Measurements from ENCODE around the gene IFITM1.
"Not testable (repeated sequence)": the region's sequence is repeated elsewhere in the genome, so short reads cannot be mapped to it uniquely, and the experiment has no call there.

IFITM1 gene

DNA sequence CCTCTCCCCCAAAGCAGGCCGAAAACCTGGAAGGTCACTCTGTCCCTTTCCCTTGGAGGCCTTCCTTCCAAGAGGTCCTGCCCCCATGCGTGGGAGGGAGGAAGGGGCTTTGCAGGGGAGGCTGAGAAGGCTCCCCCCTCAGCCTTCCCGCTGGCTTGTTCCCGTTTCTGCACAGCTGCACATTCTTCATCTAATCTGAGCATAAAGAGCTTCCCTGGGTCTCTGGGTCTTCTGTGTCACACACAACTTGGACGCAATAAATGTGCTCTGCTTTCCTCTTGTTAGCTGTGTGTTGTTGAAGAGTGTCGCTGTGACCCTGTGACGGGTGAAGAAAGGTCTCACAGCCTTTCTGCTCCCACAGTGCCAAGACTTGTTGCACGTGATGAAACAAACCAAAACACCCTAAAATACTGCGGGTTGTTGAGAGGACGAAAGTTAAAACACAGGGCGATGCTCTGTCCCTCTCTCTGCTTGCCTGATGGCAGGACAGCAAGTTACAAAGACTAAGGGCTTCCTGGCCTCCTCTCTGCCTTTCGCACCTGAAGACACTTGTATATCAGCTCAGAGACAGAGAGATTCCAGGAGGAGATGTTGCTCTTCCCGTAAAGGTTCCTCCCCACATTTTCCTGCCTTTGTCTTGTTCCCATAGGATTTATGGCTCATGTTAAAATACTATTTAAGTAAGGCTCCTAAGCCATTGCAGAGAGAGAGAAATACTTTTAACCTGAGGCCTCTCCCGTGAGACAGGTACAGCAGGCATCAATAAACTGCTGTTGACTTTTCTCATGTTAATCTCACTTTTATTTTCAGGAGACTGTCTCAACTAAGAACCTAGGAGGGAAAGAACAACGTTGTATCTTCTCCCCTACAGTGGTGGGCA, 22.2 kb downstream of the IFITM1 start:
- H3K9me3 ChIP-seq (ENCODE audit: low read length) = peaks cover 9% of the 10 kb centered on the region
- no peaks in the 10 kb centered on the region for H3K27me3 ChIP-seq (ENCODE audit: insufficient read depth, low read length)
- no peak overlapping the region for H2AFZ ChIP-seq (ENCODE audit: low read depth, low read length)
- H3K4me3 ChIP-seq (ENCODE audit: low read length) = peak overlapping the region; percentile 3
- peaks cover 37% of the 10 kb centered on the region for H3K4me1 ChIP-seq (ENCODE audit: insufficient read depth, low read length)
- H3K36me3 ChIP-seq (ENCODE audit: insufficient read depth, low read length) = no peaks in the 10 kb centered on the region

DNA sequence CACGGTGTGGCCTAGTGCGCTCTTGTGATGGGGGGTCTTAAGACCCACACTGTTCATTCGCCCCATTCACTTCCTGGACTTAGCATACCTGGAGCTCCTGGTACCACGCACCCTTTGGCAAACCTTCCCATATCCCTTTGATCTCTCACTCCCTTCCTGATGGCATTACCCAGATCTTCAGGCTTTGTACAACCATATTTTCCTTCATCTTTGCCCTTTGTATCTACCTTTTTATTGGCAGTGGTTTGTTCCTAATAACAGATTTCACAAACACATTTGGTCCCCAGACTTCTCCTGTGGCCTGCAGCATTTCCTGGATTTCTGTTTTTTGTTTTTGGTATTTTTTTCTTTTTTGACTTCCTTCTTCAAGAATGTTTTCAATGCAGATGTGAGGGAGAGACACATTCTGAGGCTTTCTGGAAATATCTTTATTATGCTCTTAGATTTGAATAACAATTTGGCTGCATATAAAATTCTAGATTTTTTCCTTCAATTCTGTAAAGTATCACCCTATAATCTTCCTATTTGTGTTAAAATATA, 22.9 kb downstream of the IFITM1 start:
- H3K4me3 ChIP-seq (ENCODE audit: low read length) = no peak overlapping the region
- no peak overlapping the region for H2AFZ ChIP-seq (ENCODE audit: low read depth, low read length)
- H3K27me3 ChIP-seq (ENCODE audit: insufficient read depth, low read length) = no peaks in the 10 kb centered on the region
- H3K4me1 ChIP-seq (ENCODE audit: insufficient read depth, low read length) = peaks cover 43% of the 10 kb centered on the region
- H3K36me3 ChIP-seq (ENCODE audit: insufficient read depth, low read length) = no peaks in the 10 kb centered on the region
- peaks cover 5% of the 10 kb centered on the region for H3K9me3 ChIP-seq (ENCODE audit: low read length)

DNA sequence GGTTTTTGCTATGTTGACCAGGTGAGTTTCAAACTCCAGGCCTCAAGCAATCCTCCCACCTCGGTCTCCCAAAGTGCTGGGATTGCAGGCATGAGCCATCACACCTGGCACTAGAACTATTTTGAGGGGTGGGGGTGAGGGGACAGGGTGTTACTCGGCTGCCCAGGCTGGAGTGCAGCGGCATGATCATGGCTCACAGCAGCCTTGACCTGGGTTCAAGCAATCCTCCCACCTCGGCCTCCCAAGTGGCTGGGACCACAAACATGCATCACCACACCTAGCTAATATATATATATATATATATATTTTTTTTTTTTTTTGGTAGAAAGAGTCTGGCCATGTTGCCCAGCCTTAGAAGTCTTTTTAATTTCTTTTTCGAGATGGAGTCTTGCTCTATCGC, 23.9 kb downstream of the IFITM1 start:
- Histone ChIP-seq H3K4me3 (ENCODE audit: low read length) (no peak overlapping the region), H3K4me1 (ENCODE audit: insufficient read depth, low read length) (peaks cover 51% of the 10 kb centered on the region), H3K27me3 (ENCODE audit: insufficient read depth, low read length) (no peaks in the 10 kb centered on the region), H3K9me3 (ENCODE audit: low read length) (peaks cover 5% of the 10 kb centered on the region), H3K36me3 (ENCODE audit: insufficient read depth, low read length) (no peaks in the 10 kb centered on the region), H2AFZ (ENCODE audit: low read depth, low read length) (no peak overlapping the region)

DNA sequence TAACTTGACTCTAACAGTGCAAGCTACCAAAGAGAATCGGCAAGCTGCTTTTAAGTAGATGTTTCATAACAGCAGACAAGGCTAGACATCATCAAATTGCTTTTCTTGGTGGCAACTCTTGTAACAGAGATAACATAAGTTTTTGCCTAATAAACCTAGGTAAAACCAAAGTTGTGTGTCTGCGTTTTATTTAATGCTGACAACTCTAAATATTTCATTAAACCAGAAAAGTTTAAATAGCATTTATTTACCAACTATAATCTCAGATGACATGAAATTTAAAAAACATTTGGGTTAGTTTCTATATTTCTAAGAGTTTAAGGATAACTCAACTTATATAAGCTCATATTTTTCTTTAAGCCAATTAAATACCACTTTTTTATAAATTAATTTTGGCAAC, 26.1 kb downstream of the IFITM1 start:
- Histone ChIP-seq H3K27me3 (ENCODE audit: insufficient read depth, low read length) (no peaks in the 10 kb centered on the region), H3K36me3 (ENCODE audit: insufficient read depth, low read length) (no peaks in the 10 kb centered on the region), H3K9me3 (ENCODE audit: low read length) (no peaks in the 10 kb centered on the region)

DNA sequence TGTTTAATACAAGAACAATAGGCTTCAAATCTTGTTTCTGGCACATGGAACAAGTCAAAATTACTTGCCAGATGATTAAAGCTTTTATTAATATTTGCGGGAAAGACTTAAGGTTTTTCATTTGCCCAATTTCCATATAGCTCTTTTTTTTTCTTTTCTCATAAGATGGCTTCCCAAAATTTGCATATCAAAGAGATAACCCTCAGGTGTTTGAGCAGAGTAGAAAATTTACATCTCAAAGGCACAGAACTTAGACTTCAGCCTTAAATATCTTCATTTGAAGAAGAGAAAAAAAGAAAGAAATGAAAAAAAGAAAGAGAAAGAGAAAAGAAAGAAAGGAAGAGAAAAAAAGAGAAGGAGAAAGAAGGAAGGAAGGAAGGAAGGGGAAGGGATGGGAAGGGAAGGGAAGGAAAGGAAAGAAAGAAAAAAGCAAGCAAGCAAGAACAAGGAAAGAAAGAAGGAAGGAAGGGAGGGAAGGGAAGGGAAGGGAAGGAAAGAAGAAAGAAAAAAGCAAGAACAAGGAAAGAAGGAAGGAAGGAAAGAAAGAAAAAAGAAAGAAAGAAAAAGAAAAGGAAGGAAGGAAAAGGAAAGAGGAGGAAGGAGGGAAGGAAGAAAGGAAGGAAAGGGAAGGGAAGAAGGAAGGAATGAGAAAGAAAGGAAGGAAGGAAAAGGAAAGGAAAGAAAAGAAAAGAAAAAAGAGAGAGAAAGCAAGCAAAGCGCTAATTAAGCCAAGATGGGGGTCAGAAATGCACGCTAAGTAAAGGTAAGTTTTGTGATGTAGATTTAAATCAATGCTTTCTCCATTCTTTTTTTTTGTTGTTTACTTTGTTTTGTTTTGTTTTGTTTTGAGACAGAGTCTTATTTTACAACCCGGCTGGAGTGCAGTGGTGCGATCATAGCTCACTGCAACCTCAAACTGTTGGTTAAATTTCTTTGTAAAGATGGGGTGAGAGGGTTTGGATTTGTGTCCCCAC, 27.0 kb downstream of the IFITM1 start:
- no peaks in the 10 kb centered on the region for H3K36me3 ChIP-seq (ENCODE audit: insufficient read depth, low read length)
- peak overlapping the region; percentile 29 for H2AFZ ChIP-seq (ENCODE audit: low read depth, low read length)
- H3K4me3 ChIP-seq (ENCODE audit: low read length) = no peak overlapping the region

More for the DNA sequence above, 26.1 kb downstream of the IFITM1 start:
- Histone ChIP-seq H3K4me1 (ENCODE audit: insufficient read depth, low read length) (peaks cover 37% of the 10 kb centered on the region), H3K4me3 (ENCODE audit: low read length) (no peak overlapping the region), H2AFZ (ENCODE audit: low read depth, low read length) (no peak overlapping the region)

DNA sequence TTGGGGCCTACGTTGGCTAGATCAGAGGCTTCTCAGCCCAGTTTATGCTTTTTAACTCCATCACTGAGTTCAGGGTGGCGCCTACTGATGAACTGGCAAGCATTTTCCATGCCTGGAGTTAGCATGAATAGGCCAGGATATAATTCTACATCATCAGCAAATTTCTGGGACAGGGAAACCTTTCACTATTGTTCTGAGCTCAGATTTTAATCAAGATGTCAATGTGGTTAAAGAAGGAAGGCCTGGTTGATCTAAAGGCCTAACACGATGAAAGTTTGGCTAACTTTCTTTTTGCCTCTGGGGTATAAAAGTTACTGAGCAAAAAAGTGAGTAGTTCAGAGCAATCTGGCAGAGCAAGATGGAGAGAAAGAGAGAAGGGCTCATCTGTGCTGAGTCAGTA, 28.5 kb downstream of the IFITM1 start:
- Histone ChIP-seq H3K9me3 (ENCODE audit: low read length) (no peaks in the 10 kb centered on the region), H3K36me3 (ENCODE audit: insufficient read depth, low read length) (no peaks in the 10 kb centered on the region), H3K27me3 (ENCODE audit: insufficient read depth, low read length) (no peaks in the 10 kb centered on the region), H3K4me3 (ENCODE audit: low read length) (no peak overlapping the region), H3K4me1 (ENCODE audit: insufficient read depth, low read length) (peaks cover 17% of the 10 kb centered on the region), H2AFZ (ENCODE audit: low read depth, low read length) (peak overlapping the region; percentile 44)

More for the DNA sequence above, 27.0 kb downstream of the IFITM1 start:
- H3K9me3 ChIP-seq (ENCODE audit: low read length) = no peaks in the 10 kb centered on the region
- peaks cover 28% of the 10 kb centered on the region for H3K4me1 ChIP-seq (ENCODE audit: insufficient read depth, low read length)
- H3K27me3 ChIP-seq (ENCODE audit: insufficient read depth, low read length) = no peaks in the 10 kb centered on the region

DNA sequence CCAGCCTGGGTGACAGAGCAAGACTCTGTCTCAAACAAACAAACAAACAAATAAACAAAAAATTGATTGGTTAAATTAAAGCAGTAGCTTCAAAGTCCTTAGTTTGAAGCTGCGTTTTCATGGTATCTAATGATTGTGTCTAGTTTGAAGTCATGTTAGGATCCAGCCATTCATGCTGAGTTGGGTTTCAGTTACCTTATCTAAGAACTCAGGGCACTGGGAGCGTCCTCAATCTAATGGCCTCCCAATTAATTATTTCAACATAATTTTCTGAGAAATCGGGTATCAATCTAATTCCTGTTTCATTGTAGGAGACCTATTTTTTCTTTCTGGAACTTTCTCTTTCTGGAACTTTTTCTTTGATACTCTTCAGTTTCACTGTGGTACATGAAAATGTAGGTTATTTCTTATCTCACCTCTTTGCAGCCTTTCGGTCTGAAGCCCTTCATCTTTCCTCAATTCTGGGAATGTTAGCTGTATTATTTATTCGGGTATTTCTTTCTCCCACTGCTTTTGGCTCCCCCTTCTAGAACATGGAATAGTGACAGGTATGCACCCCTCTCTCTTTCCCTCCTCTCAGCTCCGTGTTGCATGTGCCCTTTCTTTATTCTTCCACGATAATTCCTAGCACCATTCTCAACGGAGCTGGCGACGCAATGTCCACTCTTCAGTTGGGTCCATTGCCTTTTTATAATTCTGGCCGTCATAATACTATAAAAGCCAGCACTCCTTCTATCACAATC, 31.2 kb downstream of the IFITM1 start:
- H3K36me3 ChIP-seq (ENCODE audit: insufficient read depth, low read length) = no peaks in the 10 kb centered on the region
- no peak overlapping the region for H2AFZ ChIP-seq (ENCODE audit: low read depth, low read length)
- no peaks in the 10 kb centered on the region for H3K9me3 ChIP-seq (ENCODE audit: low read length)
- no peaks in the 10 kb centered on the region for H3K27me3 ChIP-seq (ENCODE audit: insufficient read depth, low read length)
- no peak overlapping the region for H3K4me3 ChIP-seq (ENCODE audit: low read length)
- H3K4me1 ChIP-seq (ENCODE audit: insufficient read depth, low read length) = peaks cover 17% of the 10 kb centered on the region

DNA sequence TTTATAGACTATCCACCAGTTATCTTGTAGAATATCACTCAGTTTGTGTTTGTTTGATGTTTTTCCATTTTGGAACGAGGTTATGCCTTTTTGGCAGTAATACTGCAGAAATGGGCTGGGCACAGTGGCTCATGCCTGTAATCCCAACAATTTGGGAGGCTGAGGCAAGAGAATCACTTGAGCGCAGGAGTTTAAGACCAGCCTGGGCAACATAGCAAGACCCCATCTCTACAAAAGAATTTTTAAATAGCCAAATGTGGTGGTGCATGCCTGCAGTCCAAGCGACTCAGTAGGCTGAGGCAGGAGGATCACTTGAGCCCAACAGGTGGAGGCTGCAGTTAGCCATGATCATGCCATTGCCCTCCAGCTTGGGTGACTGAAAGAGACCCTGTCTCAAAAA, 32.7 kb downstream of the IFITM1 start:
- Histone ChIP-seq H3K4me3 (ENCODE audit: low read length) (no peak overlapping the region), H3K36me3 (ENCODE audit: insufficient read depth, low read length) (no peaks in the 10 kb centered on the region), H3K4me1 (ENCODE audit: insufficient read depth, low read length) (peaks cover 10% of the 10 kb centered on the region), H3K27me3 (ENCODE audit: insufficient read depth, low read length) (no peaks in the 10 kb centered on the region), H3K9me3 (ENCODE audit: low read length) (no peaks in the 10 kb centered on the region), H2AFZ (ENCODE audit: low read depth, low read length) (no peak overlapping the region)

DNA sequence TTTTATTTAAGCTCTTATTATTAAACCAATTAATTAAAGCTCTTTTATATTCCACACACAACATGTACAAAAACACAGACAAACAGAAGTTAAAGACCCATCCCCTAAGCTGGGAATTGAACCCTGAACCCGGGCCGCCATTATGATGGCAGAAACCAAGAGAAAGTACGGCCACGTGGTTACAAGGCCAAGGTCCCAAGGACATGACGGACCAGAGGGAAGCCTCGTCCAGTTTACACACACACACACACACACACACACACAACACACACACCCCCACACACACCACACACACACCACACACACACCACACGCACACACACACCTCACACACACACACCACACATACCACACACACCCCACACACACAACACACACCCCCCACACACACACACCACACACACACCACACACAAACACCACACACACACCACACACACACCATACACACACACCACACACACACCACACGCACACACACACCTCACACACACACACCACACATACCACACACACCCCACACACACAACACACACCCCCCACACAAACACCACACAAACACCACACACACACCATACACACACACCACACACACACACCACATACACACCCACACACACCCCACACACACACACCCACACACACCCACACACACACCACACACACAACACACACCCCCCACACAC, 35.6 kb downstream of the IFITM1 start:
- H3K4me3 ChIP-seq (ENCODE audit: low read length); H3K36me3 ChIP-seq (ENCODE audit: insufficient read depth, low read length); H3K4me1 ChIP-seq (ENCODE audit: insufficient read depth, low read length); H3K27me3 ChIP-seq (ENCODE audit: insufficient read depth, low read length); H2AFZ ChIP-seq (ENCODE audit: low read depth, low read length); H3K9me3 ChIP-seq (ENCODE audit: low read length): not testable (repeated sequence)

DNA sequence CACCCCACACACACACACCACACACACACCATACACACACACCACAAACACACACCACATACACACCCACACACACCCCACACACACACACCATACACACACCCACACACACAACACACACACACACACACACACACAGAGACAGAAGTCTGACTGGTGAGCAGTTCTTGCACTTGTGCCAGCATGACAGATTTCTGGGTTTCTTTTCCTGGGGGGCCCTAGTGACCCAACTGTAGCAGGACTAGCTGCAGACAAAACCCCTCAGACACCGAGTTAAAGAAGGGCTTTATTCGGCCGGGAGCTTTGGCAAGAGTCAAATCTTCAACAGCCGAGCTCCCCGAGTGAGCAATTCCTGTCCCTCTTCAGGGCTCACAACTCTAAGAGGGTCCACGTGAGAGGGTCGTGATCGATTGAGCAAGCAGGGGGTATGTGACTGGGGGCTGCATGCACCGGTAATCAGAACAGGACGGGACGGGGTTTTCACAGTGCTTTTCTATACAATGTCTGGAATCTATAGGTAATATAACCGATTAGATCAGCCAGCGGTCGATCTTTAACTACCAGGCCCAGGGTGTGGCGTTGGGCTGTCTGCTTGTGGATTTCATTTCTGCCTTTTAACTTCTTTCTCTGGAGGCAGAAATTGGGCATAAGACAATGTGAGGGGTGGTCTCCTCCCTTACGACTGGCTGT, 36.3 kb downstream of the IFITM1 start:
- not testable (repeated sequence) for H3K9me3 ChIP-seq (ENCODE audit: low read length); H3K4me1 ChIP-seq (ENCODE audit: insufficient read depth, low read length); H3K27me3 ChIP-seq (ENCODE audit: insufficient read depth, low read length); H2AFZ ChIP-seq (ENCODE audit: low read depth, low read length); H3K4me3 ChIP-seq (ENCODE audit: low read length); H3K36me3 ChIP-seq (ENCODE audit: insufficient read depth, low read length)

DNA sequence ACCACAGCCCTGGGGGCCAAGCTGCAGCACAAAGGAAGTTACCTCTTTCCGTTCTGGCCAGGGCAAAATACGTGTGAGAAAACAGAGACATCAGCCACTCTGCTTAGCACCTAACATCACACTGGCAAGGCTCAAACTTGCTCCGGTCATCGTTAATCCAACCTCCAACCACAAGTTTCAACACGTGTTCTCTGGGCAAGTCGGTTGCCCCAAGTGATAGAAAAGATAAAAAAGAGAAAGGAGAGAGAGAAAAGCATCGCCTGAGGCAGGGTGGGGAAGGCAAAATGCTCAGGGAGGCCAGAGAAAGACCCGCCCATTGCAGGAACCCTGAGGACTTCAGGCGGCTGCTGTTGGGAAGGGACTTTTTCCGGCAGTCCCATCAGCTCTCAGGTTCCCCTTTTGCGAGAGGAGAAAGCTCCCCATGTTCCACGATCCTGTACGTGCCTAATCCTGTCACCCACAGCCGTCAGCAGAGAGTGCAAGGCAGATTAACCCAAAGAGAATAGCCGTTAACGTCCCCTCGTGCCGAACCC, 36.9 kb downstream of the IFITM1 start:
- Histone ChIP-seq H3K27me3 (ENCODE audit: insufficient read depth, low read length) (no peaks in the 10 kb centered on the region), H2AFZ (ENCODE audit: low read depth, low read length) (no peak overlapping the region), H3K36me3 (ENCODE audit: insufficient read depth, low read length) (no peaks in the 10 kb centered on the region), H3K9me3 (ENCODE audit: low read length) (no peaks in the 10 kb centered on the region), H3K4me3 (ENCODE audit: low read length) (no peak overlapping the region), H3K4me1 (ENCODE audit: insufficient read depth, low read length) (peaks cover 6% of the 10 kb centered on the region)

All from neuron (in vitro differentiated cells).